HEK293 (cell line): Measurements from ENCODE around the gene CDC34.
A peak's percentile ranks its signal among the peaks of the same experiment; 100 is the strongest.

Experiments used
- CTCF ChIA-PET: fragments of 350-600 bp; formaldehyde crosslinking; extraction: SDS; loops from one replicate; lab custom pipeline; 2021; ENCODE audit warnings: antibody characterized with exemption; lab: Yijun Ruan, JAX
- POLR2A ChIA-PET: fragments of 300-600 bp; formaldehyde crosslinking; extraction: SDS; loops from one replicate; lab custom pipeline; 2020; ENCODE audit warnings: antibody characterized with exemption, inconsistent platforms; lab: Yijun Ruan, JAX
- H3K27ac ChIP-seq: fragments of 200-500 bp; sonication (Bioruptor generic); 2 replicates; pipeline ENCODE4 v1.5.1; 2014; ENCODE audit warnings: low read depth, low read length, control low read depth, inconsistent platforms; ENCODE audit errors: extremely low read depth
- H3K36me3 ChIP-seq, 2 experiments: fragments of 200-500 bp in 1 of 2; sonication (Bioruptor generic) in 1 of 2; 1 replicate in 1 of 2; 2 replicates in 1 of 2; pipeline ENCODE4 v1.5.1; 2014 to 2017; ENCODE audit warnings: inconsistent platforms in 2 of 2, low read length in 2 of 2; ENCODE audit not compliant: control insufficient read depth in 2 of 2, insufficient read depth in 1 of 2
- H3K4me1 ChIP-seq: fragments of 200-500 bp; sonication (Bioruptor generic); 2 replicates; pipeline ENCODE4 v1.5.1; 2014; ENCODE audit warnings: mild to moderate bottlenecking, low read length, inconsistent platforms; ENCODE audit not compliant: control insufficient read depth, insufficient read depth
- H3K4me3 ChIP-seq: 2 replicates; pipeline ENCODE4 v1.5.1; 2011; ENCODE audit warnings: low read depth, mild to moderate bottlenecking, control low read depth, low read length, moderate library complexity
- H3K9me3 ChIP-seq: fragments of 200-500 bp; sonication (Bioruptor generic); 2 replicates; pipeline ENCODE4 v1.5.1; 2014; ENCODE audit warnings: low read depth, low read length, inconsistent platforms; ENCODE audit not compliant: control insufficient read depth, insufficient read depth
- FEZF1 ChIP-seq: fragments of 450-650 bp; formaldehyde crosslinking; IDR thresholded peaks from 2 replicates; pipeline ENCODE4 v1.5.1; 2016; ENCODE audit warnings: missing biosample characterization, missing genetic modification characterization
- IKZF3 ChIP-seq: fragments of 450-650 bp; IDR thresholded peaks from 2 replicates; pipeline ENCODE4 v1.5.0; 2018; ENCODE audit warnings: missing biosample characterization, mild to moderate bottlenecking, missing genetic modification characterization, moderate library complexity
- MZF1 ChIP-seq: fragments of 450-650 bp; formaldehyde crosslinking; IDR thresholded peaks from 2 replicates; pipeline ENCODE4 v1.5.1; 2017; ENCODE audit warnings: missing biosample characterization, missing genetic modification characterization, borderline replicate concordance
- YY1 ChIP-seq: fragments of 450-650 bp; formaldehyde crosslinking; IDR thresholded peaks from 2 replicates; pipeline ENCODE4 v1.5.1; 2018; ENCODE audit warnings: missing biosample characterization, missing genetic modification characterization
- ZBTB21 ChIP-seq: fragments of 450-650 bp; formaldehyde crosslinking; IDR thresholded peaks from 2 replicates; pipeline ENCODE4 v1.5.1; 2017; ENCODE audit warnings: missing biosample characterization, missing genetic modification characterization
- ZBTB7A ChIP-seq: fragments of 450-650 bp; formaldehyde crosslinking; IDR thresholded peaks from 2 replicates; pipeline ENCODE4 v1.5.1; 2016; ENCODE audit warnings: low read depth, missing biosample characterization, missing genetic modification characterization
- ZFP37 ChIP-seq: fragments of 450-650 bp; formaldehyde crosslinking; IDR thresholded peaks from 2 replicates; pipeline ENCODE4 v1.5.1; 2016; ENCODE audit warnings: missing biosample characterization, missing genetic modification characterization
- ZNF138 ChIP-seq: fragments of 450-650 bp; formaldehyde crosslinking; IDR thresholded peaks from 2 replicates; pipeline ENCODE4 v1.5.1; 2016; ENCODE audit warnings: missing biosample characterization, missing genetic modification characterization, borderline replicate concordance
- ZNF211 ChIP-seq: fragments of 450-650 bp; formaldehyde crosslinking; IDR thresholded peaks from 2 replicates; pipeline ENCODE4 v1.5.1; 2016; ENCODE audit warnings: low read depth, missing biosample characterization, missing genetic modification characterization
- ZNF248 ChIP-seq: fragments of 450-650 bp; formaldehyde crosslinking; IDR thresholded peaks from 2 replicates; pipeline ENCODE4 v1.5.1; 2017; ENCODE audit warnings: missing biosample characterization, missing genetic modification characterization
- ZNF302 ChIP-seq: fragments of 450-650 bp; formaldehyde crosslinking; IDR thresholded peaks from 2 replicates; pipeline ENCODE4 v1.5.1; 2016; ENCODE audit warnings: missing biosample characterization, missing genetic modification characterization, low read depth
- ZNF404 ChIP-seq: fragments of 450-650 bp; formaldehyde crosslinking; IDR thresholded peaks from 2 replicates; pipeline ENCODE4 v1.5.1; 2017; ENCODE audit warnings: missing biosample characterization, missing genetic modification characterization
- ZNF585B ChIP-seq: fragments of 450-650 bp; formaldehyde crosslinking; IDR thresholded peaks from 2 replicates; pipeline ENCODE4 v1.5.1; 2016; ENCODE audit warnings: missing biosample characterization, missing genetic modification characterization
- ZNF610 ChIP-seq: fragments of 450-650 bp; formaldehyde crosslinking; IDR thresholded peaks from 2 replicates; pipeline ENCODE4 v1.5.1; 2016; ENCODE audit warnings: missing biosample characterization, missing genetic modification characterization, borderline replicate concordance
- ZNF629 ChIP-seq: fragments of 450-650 bp; formaldehyde crosslinking; IDR thresholded peaks from 2 replicates; pipeline ENCODE4 v1.5.1; 2017; ENCODE audit warnings: missing biosample characterization, missing genetic modification characterization
- ZNF654 ChIP-seq: fragments of 450-650 bp; formaldehyde crosslinking; IDR thresholded peaks from 2 replicates; pipeline ENCODE4 v1.5.1; 2016; ENCODE audit warnings: low read depth, missing biosample characterization, missing genetic modification characterization
- ZNF677 ChIP-seq: fragments of 450-650 bp; IDR thresholded peaks from 2 replicates; pipeline ENCODE4 v1.5.0; 2018; ENCODE audit warnings: missing biosample characterization, mild to moderate bottlenecking, missing genetic modification characterization, moderate library complexity
- ZNF701 ChIP-seq: fragments of 450-650 bp; formaldehyde crosslinking; IDR thresholded peaks from 2 replicates; pipeline ENCODE4 v1.5.1; 2016; ENCODE audit warnings: missing biosample characterization, missing genetic modification characterization
- ZSCAN23 ChIP-seq: fragments of 450-650 bp; formaldehyde crosslinking; IDR thresholded peaks from 2 replicates; pipeline ENCODE4 v1.5.1; 2016; ENCODE audit warnings: missing biosample characterization, missing genetic modification characterization
- TF ChIP-seq, protein P1 (sequence below): fragments of 450-650 bp; formaldehyde crosslinking; IDR thresholded peaks from 2 replicates; pipeline ENCODE4 v1.5.1; 2016; ENCODE audit warnings: missing biosample characterization, missing genetic modification characterization, borderline replicate concordance
- TF ChIP-seq, protein P2 (sequence below): fragments of 450-650 bp; formaldehyde crosslinking; IDR thresholded peaks from 2 replicates; pipeline ENCODE4 v1.5.1; 2017; ENCODE audit warnings: missing biosample characterization, missing genetic modification characterization
- TF ChIP-seq, protein P3 (sequence below): fragments of 450-650 bp; formaldehyde crosslinking; IDR thresholded peaks from 2 replicates; pipeline ENCODE4 v1.5.1; 2016; ENCODE audit warnings: missing biosample characterization, missing genetic modification characterization
- TF ChIP-seq, protein P4 (sequence below): fragments of 450-650 bp; formaldehyde crosslinking; IDR thresholded peaks from 2 replicates; pipeline ENCODE4 v1.5.1; 2016; ENCODE audit warnings: missing biosample characterization, missing genetic modification characterization

Gene CDC34

DNA sequence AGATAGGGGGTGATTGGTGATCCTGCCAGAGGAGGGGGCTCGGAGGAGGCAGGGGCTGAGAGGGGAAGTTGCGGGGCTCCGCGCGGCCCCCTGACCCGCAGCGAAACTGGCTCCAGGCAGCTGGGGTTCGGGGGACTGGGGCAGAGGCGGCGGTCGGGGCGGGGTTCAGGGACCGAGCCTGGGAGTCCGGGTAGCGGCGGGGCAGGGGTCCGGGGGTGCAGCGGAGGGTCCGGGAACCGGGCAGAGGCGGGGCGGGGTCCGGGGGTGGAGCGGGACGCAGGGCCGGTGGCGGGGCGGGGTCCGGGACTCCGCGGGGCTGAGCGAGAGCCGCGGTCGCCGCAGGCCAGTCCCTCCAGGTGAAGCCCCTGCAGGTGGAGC is 34.1 kb upstream of the CDC34 start:
- CTCF ChIA-PET, result interaction anchor here (0.9 kb wide), 1 partner anchor 13 kb away, joined by 5 read pairs; no protein-coding TSS in a partner anchor
- H3K27ac ChIP-seq, result no peak overlapping the region
- no peak for TF ChIP-seq ZNF211 (tag by site-specific recombination)
- TF ChIP-seq ZNF654, result no peak
- TF ChIP-seq, protein P1, sequence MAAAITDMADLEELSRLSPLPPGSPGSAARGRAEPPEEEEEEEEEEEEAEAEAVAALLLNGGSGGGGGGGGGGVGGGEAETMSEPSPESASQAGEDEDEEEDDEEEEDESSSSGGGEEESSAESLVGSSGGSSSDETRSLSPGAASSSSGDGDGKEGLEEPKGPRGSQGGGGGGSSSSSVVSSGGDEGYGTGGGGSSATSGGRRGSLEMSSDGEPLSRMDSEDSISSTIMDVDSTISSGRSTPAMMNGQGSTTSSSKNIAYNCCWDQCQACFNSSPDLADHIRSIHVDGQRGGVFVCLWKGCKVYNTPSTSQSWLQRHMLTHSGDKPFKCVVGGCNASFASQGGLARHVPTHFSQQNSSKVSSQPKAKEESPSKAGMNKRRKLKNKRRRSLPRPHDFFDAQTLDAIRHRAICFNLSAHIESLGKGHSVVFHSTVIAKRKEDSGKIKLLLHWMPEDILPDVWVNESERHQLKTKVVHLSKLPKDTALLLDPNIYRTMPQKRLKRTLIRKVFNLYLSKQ, result no peak
- no peak for TF ChIP-seq ZNF585B (tag by site-specific recombination)
- TF ChIP-seq ZNF629, result no peak
- no peak for TF ChIP-seq ZFP37
- TF ChIP-seq, protein P2, sequence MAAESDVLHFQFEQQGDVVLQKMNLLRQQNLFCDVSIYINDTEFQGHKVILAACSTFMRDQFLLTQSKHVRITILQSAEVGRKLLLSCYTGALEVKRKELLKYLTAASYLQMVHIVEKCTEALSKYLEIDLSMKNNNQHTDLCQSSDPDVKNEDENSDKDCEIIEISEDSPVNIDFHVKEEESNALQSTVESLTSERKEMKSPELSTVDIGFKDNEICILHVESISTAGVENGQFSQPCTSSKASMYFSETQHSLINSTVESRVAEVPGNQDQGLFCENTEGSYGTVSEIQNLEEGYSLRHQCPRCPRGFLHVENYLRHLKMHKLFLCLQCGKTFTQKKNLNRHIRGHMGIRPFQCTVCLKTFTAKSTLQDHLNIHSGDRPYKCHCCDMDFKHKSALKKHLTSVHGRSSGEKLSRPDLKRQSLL, result no peak
- TF ChIP-seq ZNF677 (tag by site-specific recombination), result no peak
- TF ChIP-seq, protein P3, sequence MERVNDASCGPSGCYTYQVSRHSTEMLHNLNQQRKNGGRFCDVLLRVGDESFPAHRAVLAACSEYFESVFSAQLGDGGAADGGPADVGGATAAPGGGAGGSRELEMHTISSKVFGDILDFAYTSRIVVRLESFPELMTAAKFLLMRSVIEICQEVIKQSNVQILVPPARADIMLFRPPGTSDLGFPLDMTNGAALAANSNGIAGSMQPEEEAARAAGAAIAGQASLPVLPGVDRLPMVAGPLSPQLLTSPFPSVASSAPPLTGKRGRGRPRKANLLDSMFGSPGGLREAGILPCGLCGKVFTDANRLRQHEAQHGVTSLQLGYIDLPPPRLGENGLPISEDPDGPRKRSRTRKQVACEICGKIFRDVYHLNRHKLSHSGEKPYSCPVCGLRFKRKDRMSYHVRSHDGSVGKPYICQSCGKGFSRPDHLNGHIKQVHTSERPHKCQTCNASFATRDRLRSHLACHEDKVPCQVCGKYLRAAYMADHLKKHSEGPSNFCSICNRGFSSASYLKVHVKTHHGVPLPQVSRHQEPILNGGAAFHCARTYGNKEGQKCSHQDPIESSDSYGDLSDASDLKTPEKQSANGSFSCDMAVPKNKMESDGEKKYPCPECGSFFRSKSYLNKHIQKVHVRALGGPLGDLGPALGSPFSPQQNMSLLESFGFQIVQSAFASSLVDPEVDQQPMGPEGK (tag by site-specific recombination), result no peak
- TF ChIP-seq ZNF248 (tag by site-specific recombination), result no peak
- no peak for TF ChIP-seq ZNF701 (tag by site-specific recombination)
- no peak for TF ChIP-seq ZNF610 (tag by site-specific recombination)
- no peak for TF ChIP-seq YY1 (tag by site-specific recombination)
- TF ChIP-seq, protein P4, sequence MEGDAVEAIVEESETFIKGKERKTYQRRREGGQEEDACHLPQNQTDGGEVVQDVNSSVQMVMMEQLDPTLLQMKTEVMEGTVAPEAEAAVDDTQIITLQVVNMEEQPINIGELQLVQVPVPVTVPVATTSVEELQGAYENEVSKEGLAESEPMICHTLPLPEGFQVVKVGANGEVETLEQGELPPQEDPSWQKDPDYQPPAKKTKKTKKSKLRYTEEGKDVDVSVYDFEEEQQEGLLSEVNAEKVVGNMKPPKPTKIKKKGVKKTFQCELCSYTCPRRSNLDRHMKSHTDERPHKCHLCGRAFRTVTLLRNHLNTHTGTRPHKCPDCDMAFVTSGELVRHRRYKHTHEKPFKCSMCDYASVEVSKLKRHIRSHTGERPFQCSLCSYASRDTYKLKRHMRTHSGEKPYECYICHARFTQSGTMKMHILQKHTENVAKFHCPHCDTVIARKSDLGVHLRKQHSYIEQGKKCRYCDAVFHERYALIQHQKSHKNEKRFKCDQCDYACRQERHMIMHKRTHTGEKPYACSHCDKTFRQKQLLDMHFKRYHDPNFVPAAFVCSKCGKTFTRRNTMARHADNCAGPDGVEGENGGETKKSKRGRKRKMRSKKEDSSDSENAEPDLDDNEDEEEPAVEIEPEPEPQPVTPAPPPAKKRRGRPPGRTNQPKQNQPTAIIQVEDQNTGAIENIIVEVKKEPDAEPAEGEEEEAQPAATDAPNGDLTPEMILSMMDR (tag by site-specific recombination), result no peak
- no peak for TF ChIP-seq IKZF3 (tag by site-specific recombination)
- TF ChIP-seq MZF1 (tag by site-specific recombination), result no peak
- no peak for TF ChIP-seq ZBTB21 (tag by site-specific recombination)
- TF ChIP-seq ZNF138 (tag by site-specific recombination), result no peak
- no peak for TF ChIP-seq ZNF302 (tag by site-specific recombination)
- no peak for TF ChIP-seq FEZF1 (tag by site-specific recombination)
- H3K4me1 ChIP-seq, result no peaks in the 10 kb centered on the region
- POLR2A ChIA-PET, result interaction anchor here (0.6 kb wide), 1 partner anchor 168 kb away, joined by 3 read pairs; no protein-coding TSS in a partner anchor
- no peaks in the 10 kb centered on the region for H3K36me3 ChIP-seq
- no peak overlapping the region for H3K4me3 ChIP-seq
- no peaks in the 10 kb centered on the region for H3K9me3 ChIP-seq

DNA sequence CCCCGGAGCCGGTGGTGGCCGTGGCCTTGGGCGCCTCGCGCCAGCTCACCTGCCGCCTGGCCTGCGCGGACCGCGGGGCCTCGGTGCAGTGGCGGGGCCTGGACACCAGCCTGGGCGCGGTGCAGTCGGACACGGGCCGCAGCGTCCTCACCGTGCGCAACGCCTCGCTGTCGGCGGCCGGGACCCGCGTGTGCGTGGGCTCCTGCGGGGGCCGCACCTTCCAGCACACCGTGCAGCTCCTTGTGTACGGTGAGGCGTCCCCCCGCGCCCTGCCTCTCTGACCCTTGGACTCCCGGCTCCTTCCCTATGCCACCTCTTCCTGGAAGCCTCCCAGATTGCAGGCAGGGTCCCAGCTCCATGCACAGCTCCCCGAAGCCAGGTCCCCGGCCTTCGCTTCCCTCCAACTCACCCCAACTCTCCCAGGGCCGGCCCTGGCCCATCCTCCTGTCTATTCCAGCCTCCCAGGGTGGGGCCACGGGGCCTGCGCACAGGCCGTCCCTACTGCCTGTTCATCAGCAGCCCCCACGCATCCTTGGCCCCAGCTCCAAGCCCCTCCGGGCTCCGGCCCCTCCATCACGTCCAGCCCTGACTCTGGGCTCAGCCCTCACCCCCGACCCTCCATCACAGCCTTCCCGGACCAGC is 33.6 kb upstream of the CDC34 start:
- Histone ChIP-seq H3K27ac (no peak overlapping the region), H3K4me1 (no peaks in the 10 kb centered on the region), H3K4me3 (no peak overlapping the region), H3K9me3 (no peaks in the 10 kb centered on the region), H3K36me3 (no peaks in the 10 kb centered on the region)
- TF ChIP-seq ZSCAN23 (tag by site-specific recombination) (no peak), ZBTB7A (tag by site-specific recombination) (0 out of 2 replicates have a peak, but pooled peaks have one; percentile 23), ZNF404 (tag by site-specific recombination) (no peak)
- ChIA-PET POLR2A (no interaction called here), CTCF (interaction anchor here (0.9 kb wide), 1 partner anchor 13 kb away, joined by 5 read pairs; no protein-coding TSS in a partner anchor)
